B cell (primary cell): ENCODE measurements around the gene BAZ2B. TPM values are rescaled to one million over a fixed set of nuclear protein-coding genes. Genes with fewer than 3 reads are reported as not detected.

Experiments used
- ATAC-seq: fragments of 200-7000 bp; cut with Tn5 transposase; one replicate; pipeline ENCODE4 v1.10.0; 2021; ENCODE audit warnings: low read depth, mild to moderate bottlenecking, moderate number of reproducible peaks, moderate library complexity
- CTCF ChIA-PET: fragments of 350-600 bp; sonication (Branson Sonifier 250); formaldehyde crosslinking; loops from one replicate; lab custom pipeline; 2021; ENCODE audit warnings: antibody characterized with exemption, inconsistent platforms; lab: Charles Lee
- POLR2A ChIA-PET: fragments of 350-600 bp; sonication (Branson Sonifier 250); formaldehyde crosslinking; loops from one replicate; lab custom pipeline; 2021; ENCODE audit warnings: antibody characterized with exemption; lab: Charles Lee
- DNase-seq: peaks from one replicate; pipeline ENCODE4 v3.0.0; 2013
- H2AFZ ChIP-seq: 2 replicates; pipeline ENCODE4 v1.6.1; 2012; ENCODE audit warnings: mild to moderate bottlenecking, low read depth, low read length; ENCODE audit not compliant: insufficient read depth, poor library complexity, severe bottlenecking
- H3K27ac ChIP-seq, 2 donors: 1 replicate in 1 of 2; 2 replicates in 1 of 2; pipeline ENCODE4 v1.5.1; 2012 to 2013; ENCODE audit warnings: low read length in 2 of 2, mild to moderate bottlenecking in 2 of 2, moderate library complexity in 1 of 2
- H3K27me3 ChIP-seq, 4 experiments: fragments of 200-600 bp in 1 of 4; sonication (generic) in 1 of 4; replicated peaks in 1 of 4; 1 replicate in 2 of 4; 2 replicates in 2 of 4; pipeline versions ENCODE4 v1.6.1 to v1.7.0; 2013 to 2016; ENCODE audit warnings: low read length in 3 of 4, mild to moderate bottlenecking in 2 of 4, mixed read lengths in 1 of 4, moderate library complexity in 1 of 4; ENCODE audit not compliant: insufficient read depth in 4 of 4, control insufficient read depth in 3 of 4; ENCODE audit errors: control extremely low read depth in 1 of 4
- H3K36me3 ChIP-seq, 2 experiments: replicated peaks in 1 of 2; 1 replicate in 1 of 2; 2 replicates in 1 of 2; pipeline versions ENCODE4 v1.6.1 to v1.7.1; 2013; ENCODE audit warnings: low read length in 1 of 2; ENCODE audit not compliant: insufficient read depth in 2 of 2, control insufficient read depth in 1 of 2; ENCODE audit errors: control extremely low read depth in 1 of 2, extremely low read depth in 1 of 2
- H3K4me1 ChIP-seq, 2 donors: fragments of 200-600 bp in 1 of 2; sonication (generic) in 1 of 2; 1 replicate in 1 of 2; 2 replicates in 1 of 2; pipeline versions ENCODE4 v1.5.1 to v1.6.1; 2013 to 2017; ENCODE audit warnings: low read length in 2 of 2; ENCODE audit not compliant: control insufficient read depth in 2 of 2, insufficient read depth in 2 of 2
- H3K4me2 ChIP-seq: replicated peaks from 2 replicates; pipeline ENCODE3; 2012; ENCODE audit warnings: mild to moderate bottlenecking, low read depth, low read length; ENCODE audit not compliant: poor library complexity, severe bottlenecking
- H3K4me3 ChIP-seq, 5 experiments: fragments of 200-600 bp in 1 of 5; sonication (generic) in 1 of 5; 1 replicate in 3 of 5; 2 replicates in 2 of 5; pipeline versions ENCODE4 v1.5.1 to v1.7.0; 2011 to 2016; ENCODE audit warnings: low read length in 4 of 5, mild to moderate bottlenecking in 4 of 5, low read depth in 2 of 5, control low read depth in 1 of 5, moderate library complexity in 1 of 5; ENCODE audit not compliant: insufficient read depth in 1 of 5; ENCODE audit errors: control extremely low read depth in 1 of 5, extremely low read depth in 1 of 5
- H3K79me2 ChIP-seq: fragments of 200-600 bp; sonication (generic); one replicate; pipeline ENCODE4 v1.6.0; 2016; ENCODE audit warnings: low read length; ENCODE audit not compliant: control insufficient read depth, insufficient read depth
- H3K9ac ChIP-seq: fragments of 200-600 bp; sonication (generic); 2 replicates; pipeline ENCODE4 v1.6.1; 2017; ENCODE audit warnings: mild to moderate bottlenecking, low read length, moderate library complexity
- H3K9me3 ChIP-seq, 3 donors: one replicate each; pipeline versions ENCODE4 v1.6.1 to v1.7.1; 2013; ENCODE audit warnings: low read length in 2 of 3; ENCODE audit not compliant: control insufficient read depth in 2 of 3, insufficient read depth in 1 of 3; ENCODE audit errors: control extremely low read depth in 1 of 3
- H4K20me1 ChIP-seq: 2 replicates; pipeline ENCODE4 v1.6.0; 2012; ENCODE audit warnings: mild to moderate bottlenecking, low read length; ENCODE audit not compliant: insufficient read depth, control insufficient read depth, poor library complexity, severe bottlenecking
- H3K27ac Mint-ChIP-seq: one replicate; pipeline ENCODE4 v1.8.0; 2021; ENCODE audit warnings: mixed read lengths
- H3K27me3 Mint-ChIP-seq: one replicate; pipeline ENCODE4 v1.8.0; 2021; ENCODE audit warnings: mixed read lengths
- H3K4me1 Mint-ChIP-seq: one replicate; pipeline ENCODE4 v1.8.0; 2021; ENCODE audit warnings: mixed read lengths
- H3K4me3 Mint-ChIP-seq: one replicate; pipeline ENCODE4 v1.8.0; 2021; ENCODE audit warnings: mixed read lengths
- H3K9me3 Mint-ChIP-seq: one replicate; pipeline ENCODE4 v1.8.0; 2022; ENCODE audit warnings: mixed read lengths; ENCODE audit not compliant: insufficient read depth
- CTCF ChIP-seq: fragments of 200-600 bp; IDR thresholded peaks from one replicate; pipeline ENCODE4 v1.8.0; 2022; ENCODE audit warnings: antibody characterized with exemption, mild to moderate bottlenecking
- EZH2 ChIP-seq: IDR thresholded peaks from 2 replicates; pipeline ENCODE4 v1.6.1; 2012; ENCODE audit warnings: borderline replicate concordance, low read depth, mild to moderate bottlenecking, moderate library complexity, low read length; ENCODE audit not compliant: insufficient read depth, poor library complexity, severe bottlenecking
- WGBS: methylation state at CpG from one replicate; pipeline ENCODE4 v1.1.5; 2013; ENCODE audit warnings: missing lambda C conversion rate; ENCODE audit not compliant: insufficient coverage; 5-methylcytosine and 5-hydroxymethylcytosine counted together
- intact Hi-C: fragments of 100-400 bp; cut with micrococcal nuclease; formaldehyde crosslinking; loops from one replicate; pipeline ENCODE4 v1.10.0; 2022
- polyA plus RNA-seq: library from polyadenylated mRNA; depleted of rRNA; stranded (reverse); fragments of >200 nt; gene quantifications from 2 replicates; pipeline ENCODE4 v1.2.3, GENCODE V29; 2012
- total RNA-seq, 2 donors: library from RNA; stranded (reverse); fragments of 120-200 nt in 1 of 2; gene quantifications; 1 replicate in 1 of 2; 2 replicates in 1 of 2; pipeline versions ENCODE4 v1.2.3 to v1.2.4, GENCODE V29; 2013 to 2022

Gene BAZ2B
- total and polyA plus RNA-seq, 2 donors (not counting 1 experiment from before 2014, with no cell fraction given), result 8.6 to 42.3 TPM

- Histone ChIP-seq H3K9ac (no peak overlapping the region), H3K36me3 (peaks cover 4 to 20% of the 10 kb centered on the region in 2 experiments), H3K9me3 (no peaks in the 10 kb centered on the region), H3K79me2 (no peaks in the 10 kb centered on the region), H4K20me1 (no peaks in the 10 kb centered on the region), H3K4me2 (no peak overlapping the region), H2AFZ (no peak overlapping the region), H3K4me1 (no peaks in the 10 kb centered on the region), H3K27ac (no peak overlapping the region), H3K27me3 (no peaks in the 10 kb centered on the region), H3K4me3 (no peak overlapping the region)
- no peak overlapping the region for H3K4me3 Mint-ChIP-seq
- H3K27ac Mint-ChIP-seq, result no peak overlapping the region
- H3K9me3 Mint-ChIP-seq, result no peaks in the 10 kb centered on the region
- ChIA-PET CTCF (no interaction called here), POLR2A (no interaction called here)
- no peaks in the 10 kb centered on the region for H3K27me3 Mint-ChIP-seq
- H3K4me1 Mint-ChIP-seq, result no peaks in the 10 kb centered on the region
- no peak for TF ChIP-seq CTCF
- no peak for TF ChIP-seq EZH2
- intact Hi-C loops, result no loop called here
- ATAC-seq, result no peak
- 94% methylated on average over 2 of the region's 3 CpGs for WGBS
- DNase-seq, result no peak
These were observed 178.1 kb downstream of the BAZ2B start for GRCh38 chr2:159438284-159438683.

GRCh38 chr2:159432610-159433009, 183.7 kb downstream of the BAZ2B start:
- H3K27ac Mint-ChIP-seq, result no peak overlapping the region
- intact Hi-C loops, result no loop called here
- DNase-seq (no peak), ATAC-seq (no peak)
- CTCF ChIA-PET, result no interaction called here
- POLR2A ChIA-PET, result no interaction called here
- H3K27me3 Mint-ChIP-seq, result no peaks in the 10 kb centered on the region
- Histone ChIP-seq H3K9ac (no peak overlapping the region), H3K9me3 (no peaks in the 10 kb centered on the region), H3K4me1 (no peaks in the 10 kb centered on the region), H3K27ac (no peak overlapping the region), H3K4me3 (no peak overlapping the region), H4K20me1 (no peaks in the 10 kb centered on the region), H3K79me2 (no peaks in the 10 kb centered on the region), H2AFZ (no peak overlapping the region), H3K4me2 (no peak overlapping the region), H3K36me3 (peaks cover 11 to 22% of the 10 kb centered on the region in 2 experiments), H3K27me3 (no peaks in the 10 kb centered on the region)
- H3K4me1 Mint-ChIP-seq, result no peaks in the 10 kb centered on the region
- no peaks in the 10 kb centered on the region for H3K9me3 Mint-ChIP-seq
- TF ChIP-seq CTCF (no peak), EZH2 (no peak)
- no peak overlapping the region for H3K4me3 Mint-ChIP-seq
- no CpG with 5 or more reads among the region's 1 CpG for WGBS
